ENCODE measurements around the gene MED15. TPM values are rescaled to one million over a fixed set of nuclear protein-coding genes. Genes with fewer than 3 reads are reported as not detected.
A peak's percentile ranks its signal among the peaks of the same experiment; 100 is the strongest.

Gene MED15
- total and polyA plus RNA-seq, 10 of the 15 experiments (the other 5 are each of a cell fraction or from before 2014, with no cell fraction given) = 1.4 to 75.2 (median 26.9) TPM

DNA sequence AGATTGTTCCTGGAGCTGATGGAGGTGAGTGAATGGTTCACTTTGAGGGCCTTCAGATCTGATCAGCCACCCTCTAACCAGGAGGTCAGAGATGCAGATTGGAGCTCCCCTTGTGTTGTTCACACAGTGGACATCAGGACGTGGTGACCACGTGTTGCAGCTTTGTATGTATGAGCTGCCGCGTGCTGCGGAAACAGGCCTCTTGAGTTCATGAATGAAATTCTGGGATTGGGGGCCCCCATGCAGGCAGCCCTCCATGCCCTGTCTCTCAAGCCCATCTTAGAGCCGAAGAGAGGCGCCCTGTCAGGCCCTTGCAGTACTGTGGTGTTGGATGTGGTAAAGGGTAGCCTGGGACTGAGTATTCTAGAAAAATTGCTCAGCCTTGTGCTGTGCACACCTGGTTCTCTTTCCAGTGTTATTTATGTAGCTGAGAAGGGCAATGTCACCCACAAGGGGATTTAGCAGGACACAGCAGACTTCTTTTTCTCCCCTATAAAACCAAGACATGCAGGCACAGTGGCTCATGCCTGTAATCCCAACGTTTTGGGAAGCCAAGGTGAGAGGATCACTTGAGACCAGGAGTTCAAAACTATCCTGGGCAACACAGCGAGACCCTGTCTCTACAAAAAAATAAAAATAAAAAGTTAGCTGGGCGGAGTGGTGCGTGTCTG lies 64.9 kb downstream of the MED15 start:
- no peak overlapping the region for H3K4me3 ChIP-seq
- POLR2A ChIA-PET = interaction anchor here (1.0 kb wide), 1 partner anchor 161 kb away, joined by 5 read pairs; no protein-coding TSS in a partner anchor
- CTCF ChIA-PET = interaction anchor here (0.9 to 2.4 kb wide), 8 partner anchors 9 to 170 kb away, joined by 3 to 11 read pairs (median 4); no protein-coding TSS in a partner anchor
- FAIRE-seq (no peak), DNase-seq (ENCODE audit: low read depth, low spot score) (no peak), ATAC-seq (no peak)
- no peaks in the 10 kb centered on the region; the same call in none of the 2 replicates for H4K20me1 ChIP-seq (ENCODE audit: control insufficient read depth, insufficient read depth)
- no peak overlapping the region for H3K9ac ChIP-seq (ENCODE audit: control insufficient read depth, insufficient read depth, low read length)
- no peak overlapping the region for H2AFZ ChIP-seq (ENCODE audit: control insufficient read depth, low read depth, low read length)
- RAD21 ChIA-PET (ENCODE audit: unreplicated experiment) = no interaction called here
- no peaks in the 10 kb centered on the region for H3K27me3 ChIP-seq (replicated peaks in 1 of 2; ENCODE audit: control insufficient read depth in 2 of 2, insufficient read depth in 2 of 2, low read length in 1 of 2)
- peaks cover 14% of the 10 kb centered on the region for H3K4me1 ChIP-seq (ENCODE audit: control insufficient read depth, insufficient read depth, low read length)
- WGBS (ENCODE audit: insufficient coverage, insufficient replicate concordance, low lambda C conversion rate, missing lambda C conversion rate) = 92% methylated on average over 11 of the region's 11 CpGs
- in situ Hi-C loops (cut with MboI) (no loop called here), intact Hi-C loops (cut with micrococcal nuclease; ENCODE audit: unreplicated experiment) (no loop called here)
- H3K9me3 ChIP-seq (replicated peaks; ENCODE audit: control insufficient read depth, insufficient read depth, low read length) = no peaks in the 10 kb centered on the region
- BruUV-seq (replicated peaks) = TSS peak; percentile 23
- H3K79me2 ChIP-seq (ENCODE audit: control insufficient read depth, insufficient read depth, low read length) = no peaks in the 10 kb centered on the region
- H3K4me2 ChIP-seq (ENCODE audit: control insufficient read depth, insufficient read depth) = no peak overlapping the region
- TF ChIP-seq NR2C2 (IDR thresholded peaks at IDR 0.05; ENCODE audit: borderline replicate concordance, control insufficient read depth, insufficient read length, low read depth) = no peak
- no peak for TF ChIP-seq NFYA (IDR thresholded peaks at IDR 0.05; ENCODE audit: borderline replicate concordance, low read depth, low read length)
- TF ChIP-seq SUPT20H (IDR thresholded peaks at IDR 0.05; ENCODE audit: borderline replicate concordance, control insufficient read depth, low read depth, low read length) = no peak
- no peak for TF ChIP-seq CEBPB (IDR thresholded peaks at IDR 0.05; ENCODE audit: borderline replicate concordance in 1 of 2, low read depth in 2 of 2, low read length in 2 of 2)
- TF ChIP-seq, protein P1, sequence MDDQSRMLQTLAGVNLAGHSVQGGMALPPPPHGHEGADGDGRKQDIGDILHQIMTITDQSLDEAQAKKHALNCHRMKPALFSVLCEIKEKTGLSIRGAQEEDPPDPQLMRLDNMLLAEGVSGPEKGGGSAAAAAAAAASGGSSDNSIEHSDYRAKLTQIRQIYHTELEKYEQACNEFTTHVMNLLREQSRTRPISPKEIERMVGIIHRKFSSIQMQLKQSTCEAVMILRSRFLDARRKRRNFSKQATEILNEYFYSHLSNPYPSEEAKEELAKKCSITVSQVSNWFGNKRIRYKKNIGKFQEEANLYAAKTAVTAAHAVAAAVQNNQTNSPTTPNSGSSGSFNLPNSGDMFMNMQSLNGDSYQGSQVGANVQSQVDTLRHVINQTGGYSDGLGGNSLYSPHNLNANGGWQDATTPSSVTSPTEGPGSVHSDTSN (IDR thresholded peaks at IDR 0.05; ENCODE audit: insufficient replicate concordance, low read depth, low read length) = no peak
- no peak overlapping the region for H3K27ac ChIP-seq (ENCODE audit: control insufficient read depth, insufficient read depth)
- H3K36me3 ChIP-seq (ENCODE audit: control insufficient read depth in 2 of 2, insufficient read depth in 2 of 2, low read length in 1 of 2) = peaks cover 48 to 65% of the 10 kb centered on the region in 2 experiments
- SMC1A ChIA-PET (ENCODE audit: uncharacterized antibody, unreplicated experiment) = interaction anchor here (0.9 to 1.3 kb wide), 2 partner anchors 8 to 118 kb away, joined by 3 read pairs; no protein-coding TSS in a partner anchor

All from GM12878 (cell line).